Activated naive CD8-positive, alpha-beta T cell treated with anti-CD3 and anti-CD28 coated beads, Interleukin-2, amount 50 U/mL, for 16 hours (primary cell): Measurements from ENCODE around the gene LMO1.
A peak's percentile ranks its signal among the peaks of the same experiment; 100 is the strongest.

Experiments
- DNase-seq: peaks from one replicate; pipeline ENCODE4 v3.0.0-alpha.2; 2020; ENCODE audit warnings: low read depth, low spot score

LMO1 gene

DNA sequence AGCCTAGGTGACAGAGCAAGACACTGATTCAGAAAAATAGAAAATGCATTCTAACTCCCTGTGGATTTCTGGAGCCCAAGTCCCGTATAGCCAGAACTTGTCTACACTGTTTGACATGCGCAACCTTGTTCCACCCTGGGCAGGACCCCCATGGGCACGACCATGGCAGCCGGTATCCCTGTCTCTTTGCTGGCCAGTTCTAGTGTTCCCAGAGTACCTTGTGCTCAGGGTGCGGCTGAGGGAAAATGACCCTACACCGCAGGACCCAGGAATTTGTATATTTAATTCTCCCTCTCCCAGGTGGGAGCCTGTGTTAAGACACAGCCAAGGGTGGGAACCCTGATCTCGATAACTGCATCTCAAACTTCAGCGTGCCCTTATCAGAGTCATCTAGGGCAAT is 58.1 kb downstream of the LMO1 start:
- DNase-seq = no peak

DNA sequence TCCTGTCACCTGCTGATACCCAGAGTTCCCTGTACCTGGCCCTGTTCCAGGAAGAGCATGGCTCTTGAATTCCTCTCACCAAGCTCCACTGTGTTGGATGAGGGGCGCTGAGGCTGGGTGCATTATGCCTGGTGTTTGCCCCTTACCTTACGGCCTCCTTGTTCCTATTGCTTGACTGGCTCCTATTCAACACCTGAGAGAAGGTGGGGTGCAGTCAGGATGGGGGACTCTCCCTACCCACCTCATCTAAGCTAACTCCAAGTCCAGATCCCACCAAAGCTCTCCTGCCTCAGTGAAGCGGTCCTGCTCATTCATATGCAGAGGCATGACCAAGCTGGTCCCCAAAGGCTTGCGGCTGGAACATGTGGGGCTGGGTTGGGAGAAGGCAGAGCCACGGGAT is 59.1 kb downstream of the LMO1 start:
- no peak for DNase-seq

DNA sequence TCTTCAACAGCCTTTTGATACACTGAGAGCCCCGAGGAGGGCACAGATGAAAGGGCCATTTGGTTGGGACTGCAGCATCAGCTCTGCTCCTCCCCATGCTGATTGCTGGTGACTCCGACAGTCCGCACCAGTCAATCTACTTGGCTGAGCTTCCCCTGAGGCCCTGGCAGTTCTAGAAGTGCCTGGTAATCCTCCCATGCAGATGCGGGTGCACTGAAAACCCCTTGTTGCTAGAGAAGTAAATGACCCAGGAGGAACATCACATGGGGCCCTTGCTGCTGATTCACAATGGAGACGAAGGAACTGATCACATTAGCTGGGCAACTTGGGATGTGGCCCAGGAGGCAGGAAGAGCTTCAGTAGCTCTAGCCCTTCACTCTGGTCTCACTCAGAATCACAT is 59.7 kb downstream of the LMO1 start:
- no peak for DNase-seq

DNA sequence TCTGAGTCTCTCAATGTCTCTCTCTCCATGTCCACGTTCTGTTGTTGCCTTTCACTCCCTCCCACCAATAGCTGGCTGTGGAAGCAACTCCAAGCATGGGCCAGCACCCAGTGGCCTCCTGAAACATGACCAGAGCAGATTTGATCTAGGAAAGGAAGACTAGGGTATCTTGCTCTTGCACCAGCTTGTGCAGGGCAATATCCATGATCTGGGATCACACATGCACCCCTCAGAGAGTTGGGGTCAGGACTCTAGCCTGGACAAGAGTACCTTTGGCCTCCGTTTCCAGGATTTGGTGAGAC is 60.3 kb downstream of the LMO1 start:
- no peak for DNase-seq

DNA sequence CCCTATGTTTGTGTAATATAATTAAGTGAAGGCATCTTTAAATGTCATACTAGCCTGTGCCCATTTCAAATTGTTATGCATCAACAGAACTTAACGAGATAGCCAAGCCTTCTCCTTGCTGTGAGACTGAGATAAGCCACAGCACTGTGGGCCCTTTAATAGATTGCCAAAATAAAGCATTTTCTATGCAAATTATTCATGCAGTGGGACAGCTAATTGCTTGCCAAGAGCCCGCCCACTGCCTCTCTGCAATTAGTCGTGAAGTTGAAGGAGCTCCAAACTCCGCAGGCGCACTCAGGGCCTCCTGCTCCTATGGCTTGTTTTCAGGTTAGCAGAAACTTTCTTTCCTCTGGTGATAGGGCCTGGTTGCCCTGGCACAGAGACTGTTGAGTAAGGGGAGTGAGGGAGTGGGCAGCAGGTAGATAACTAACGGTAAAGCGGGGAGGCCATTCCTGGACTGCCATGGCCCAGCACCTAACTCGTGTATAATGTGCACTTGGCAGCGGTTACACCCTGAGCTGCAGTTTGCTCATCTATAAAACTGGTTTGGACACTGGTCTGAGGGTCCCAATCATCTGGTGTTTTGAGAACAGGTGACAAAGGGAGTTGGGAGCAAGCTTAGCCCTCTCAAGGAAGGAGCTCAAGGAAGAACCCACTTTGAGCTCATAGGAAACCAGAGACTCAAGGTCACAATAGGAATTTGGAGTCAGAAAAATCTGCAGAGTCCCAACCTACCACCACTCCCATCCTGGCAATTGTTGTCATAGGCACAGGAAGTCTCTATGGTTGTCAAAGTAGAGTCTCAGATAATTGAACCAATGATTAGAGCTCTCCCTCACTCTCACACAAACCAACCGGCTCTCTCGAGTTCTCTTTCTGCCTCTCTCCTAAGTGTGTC is 60.9 kb downstream of the LMO1 start:
- no peak for DNase-seq

DNA sequence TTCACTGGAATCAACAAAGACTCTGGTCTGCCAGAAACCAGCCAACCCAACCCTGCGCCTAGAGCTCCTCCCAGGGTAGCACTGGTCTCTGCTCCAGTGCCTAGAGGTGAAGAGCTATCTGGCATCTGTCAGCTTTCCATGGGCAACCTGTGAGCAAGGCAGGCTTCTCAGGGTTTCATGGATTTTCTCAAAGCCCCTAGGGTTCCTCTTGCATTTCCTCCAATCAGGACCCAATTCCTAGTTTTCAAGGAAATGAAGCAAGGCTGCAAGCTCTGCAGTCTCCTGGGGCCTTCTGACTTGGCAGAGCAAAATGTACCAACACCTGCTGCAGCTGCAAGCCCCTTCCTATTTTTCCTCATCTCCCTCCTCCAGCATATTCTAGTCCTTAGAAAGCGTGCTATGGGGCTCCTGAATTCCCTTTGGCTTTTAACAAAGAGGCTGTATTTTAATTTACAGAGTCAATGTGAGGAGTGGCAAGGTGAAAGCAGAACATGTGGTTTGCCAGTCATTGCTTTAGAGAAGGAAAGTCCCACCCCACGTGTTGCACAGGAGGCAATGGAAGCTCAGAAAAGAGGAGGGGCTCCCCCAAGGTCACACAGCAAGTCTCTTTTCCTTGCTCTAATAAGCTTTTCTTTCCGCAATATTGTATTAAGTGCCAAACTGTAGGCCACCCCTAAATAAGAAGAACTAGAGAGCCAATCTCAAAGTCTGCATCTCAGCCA is 61.9 kb downstream of the LMO1 start:
- no peak for DNase-seq

DNA sequence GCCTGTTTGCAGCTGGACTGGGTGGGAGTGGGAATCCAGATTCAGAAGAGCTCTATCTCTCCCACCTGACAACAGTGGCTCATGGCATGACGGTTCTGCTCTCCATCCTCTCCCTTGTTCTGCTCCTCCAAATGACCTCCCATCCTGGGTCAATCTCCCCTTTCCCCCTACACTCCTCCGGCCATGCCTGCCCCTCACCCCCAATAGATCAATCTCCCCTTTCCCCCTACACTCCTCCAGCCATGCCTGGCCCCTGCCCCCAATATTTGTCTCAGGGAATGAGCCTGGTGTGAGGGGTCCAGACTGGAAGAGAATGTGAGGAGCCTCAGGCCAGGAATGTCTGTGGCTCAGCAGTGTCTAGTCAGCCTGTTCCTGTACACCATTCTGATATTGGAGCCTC is 64.0 kb downstream of the LMO1 start:
- DNase-seq = no peak

DNA sequence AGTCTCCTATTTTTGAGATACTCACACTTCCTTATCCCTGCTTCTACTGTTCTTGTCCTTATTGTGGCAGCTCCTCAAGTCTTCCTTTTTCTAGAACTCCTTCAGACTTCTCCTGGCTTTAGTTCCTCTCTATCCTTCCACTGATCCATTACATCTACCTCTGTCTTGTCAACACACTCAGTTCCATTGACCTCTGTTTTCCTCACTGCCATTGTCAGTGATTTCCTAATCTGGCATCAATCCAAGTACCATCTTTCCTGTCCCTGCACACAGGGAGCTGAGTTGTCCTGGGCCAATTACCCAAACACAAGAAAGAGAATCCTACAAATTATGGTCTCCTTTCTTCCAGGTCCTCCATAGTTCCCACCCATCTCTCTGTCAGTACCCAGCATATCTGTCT is 66.9 kb downstream of the LMO1 start:
- DNase-seq = no peak

DNA sequence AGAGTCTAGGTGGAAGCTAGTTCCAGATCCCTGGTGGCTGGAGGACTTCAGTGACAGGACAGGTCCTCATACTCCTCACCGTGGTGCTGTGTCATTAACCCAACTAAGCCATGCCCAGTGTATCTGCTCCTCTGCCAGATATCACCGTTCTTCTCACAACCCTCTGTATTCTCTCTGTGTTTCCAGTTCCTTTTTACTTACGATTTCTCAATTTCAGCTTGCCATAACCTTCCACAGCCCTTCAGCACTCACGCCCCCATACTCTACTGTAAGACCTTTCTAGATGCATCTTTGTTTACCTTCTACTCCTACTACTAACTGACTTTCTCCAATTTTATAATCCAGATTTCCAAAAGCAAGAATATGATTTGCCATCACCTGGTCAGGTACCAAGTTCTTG is 68.7 kb downstream of the LMO1 start:
- no peak for DNase-seq

DNA sequence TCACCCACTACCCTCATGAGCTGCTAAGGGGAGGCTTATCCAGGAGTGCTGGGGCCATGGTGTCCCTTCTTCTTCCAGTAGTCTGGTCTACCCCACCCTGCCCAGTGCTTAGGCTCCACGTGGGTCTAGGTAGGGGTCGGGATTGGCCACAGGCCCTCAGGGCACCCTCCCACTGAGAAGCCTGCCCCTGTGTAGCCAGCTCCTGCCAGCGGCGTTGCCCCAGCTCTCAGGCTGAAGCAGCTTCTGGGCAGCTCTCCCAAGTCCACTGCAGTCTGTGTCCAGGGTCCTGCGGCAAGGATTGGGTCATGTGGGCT is 70.8 kb downstream of the LMO1 start:
- no peak for DNase-seq

DNA sequence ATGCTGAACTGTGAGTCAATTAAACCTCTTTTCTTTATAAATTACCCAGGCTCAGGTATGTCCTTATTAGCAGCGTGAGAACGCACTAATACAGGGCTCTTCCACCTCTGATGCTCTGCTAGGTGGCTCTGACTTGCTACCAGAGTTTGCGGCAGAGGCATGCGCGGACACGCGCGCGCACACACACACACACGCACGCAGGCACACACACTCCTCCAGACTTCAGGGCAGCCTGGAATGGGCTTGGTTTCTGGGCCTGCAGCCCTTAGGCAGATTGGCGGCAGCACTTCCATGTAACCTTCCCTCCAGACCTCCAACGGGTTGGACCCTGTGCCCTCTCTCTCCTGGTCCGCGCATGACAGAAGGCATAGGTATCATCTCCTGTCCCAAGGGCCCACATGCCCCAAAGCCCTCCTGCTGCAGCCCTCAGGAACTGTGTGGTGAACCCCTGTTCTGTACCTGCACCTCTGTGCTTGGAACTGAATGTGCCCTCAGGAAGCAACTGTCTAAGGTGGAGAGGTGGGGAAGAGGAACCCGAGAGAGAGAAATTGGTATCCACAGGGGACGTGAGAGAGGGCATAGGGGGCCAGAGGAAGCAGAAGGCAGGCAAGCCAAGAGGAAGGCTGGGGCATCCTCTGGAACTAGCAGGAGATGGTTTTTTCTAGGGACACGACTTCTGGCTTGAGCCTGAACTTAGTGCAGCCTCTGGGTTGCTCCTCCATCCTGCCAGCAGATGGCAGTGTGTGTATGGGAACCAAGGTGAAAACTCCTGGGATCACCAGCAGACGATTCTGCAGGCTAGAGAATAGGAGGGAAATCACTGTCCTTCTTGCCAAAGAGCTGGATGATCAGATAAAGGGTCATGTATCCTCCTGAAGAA is 71.4 kb downstream of the LMO1 start:
- peak; percentile 6 for DNase-seq

DNA sequence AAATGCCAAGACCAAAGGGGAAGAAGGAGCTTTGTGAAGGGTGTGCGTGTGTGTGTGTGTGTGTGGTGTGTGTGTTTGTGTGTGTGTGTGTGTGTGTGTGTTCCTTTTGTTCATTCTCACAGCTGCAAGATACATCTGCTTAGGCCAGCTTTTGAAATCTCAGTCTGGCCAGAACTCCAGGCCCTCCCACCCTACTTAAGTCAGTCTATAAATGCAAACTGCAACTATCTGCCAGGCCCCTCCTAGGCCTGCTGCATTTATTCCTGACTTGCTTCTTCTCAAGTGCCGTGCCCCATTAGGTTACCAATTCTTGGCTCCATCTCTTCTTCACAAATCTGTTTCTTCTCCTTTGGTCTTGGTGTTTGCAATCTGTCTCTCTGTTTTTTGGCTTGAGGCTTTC is 73.2 kb downstream of the LMO1 start:
- no peak for DNase-seq

DNA sequence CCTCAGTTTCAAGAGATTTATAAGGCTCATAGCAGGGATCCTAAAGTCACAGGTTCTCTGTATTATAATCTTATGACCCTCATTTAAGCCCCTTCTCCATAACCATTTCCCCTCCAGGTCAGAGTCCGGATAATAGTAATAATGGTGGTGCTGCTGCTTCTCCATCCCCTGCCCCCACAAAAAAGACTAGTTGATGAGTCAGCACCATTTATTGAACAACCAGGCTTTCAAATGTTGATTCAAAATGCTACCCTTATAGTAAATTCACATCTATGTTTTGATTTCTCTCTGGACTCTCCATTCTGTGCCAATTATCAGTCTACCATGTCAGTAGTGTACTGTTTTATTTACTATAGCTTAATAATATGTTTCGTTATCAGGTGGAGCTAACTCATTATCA is 77.2 kb downstream of the LMO1 start:
- DNase-seq = no peak

DNA sequence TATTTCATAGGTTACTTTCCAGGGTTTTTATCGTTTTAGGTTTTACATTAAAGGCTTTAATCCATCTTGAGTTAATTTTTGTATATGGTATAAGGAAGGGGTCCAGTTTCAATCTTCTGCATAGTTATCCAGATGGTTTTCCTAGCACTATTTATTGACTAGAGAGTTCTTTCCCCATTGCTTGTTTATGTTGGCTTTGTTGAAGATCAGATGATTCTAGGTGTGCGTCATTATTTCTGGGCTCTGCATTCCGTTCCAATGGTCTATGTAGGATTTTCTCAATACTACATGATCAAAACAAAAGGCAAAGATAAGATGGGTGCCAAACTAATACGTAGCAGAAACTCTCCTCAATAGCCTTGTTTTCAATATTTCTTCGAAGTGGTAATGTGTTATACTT is 80.6 kb downstream of the LMO1 start:
- DNase-seq = no peak

DNA sequence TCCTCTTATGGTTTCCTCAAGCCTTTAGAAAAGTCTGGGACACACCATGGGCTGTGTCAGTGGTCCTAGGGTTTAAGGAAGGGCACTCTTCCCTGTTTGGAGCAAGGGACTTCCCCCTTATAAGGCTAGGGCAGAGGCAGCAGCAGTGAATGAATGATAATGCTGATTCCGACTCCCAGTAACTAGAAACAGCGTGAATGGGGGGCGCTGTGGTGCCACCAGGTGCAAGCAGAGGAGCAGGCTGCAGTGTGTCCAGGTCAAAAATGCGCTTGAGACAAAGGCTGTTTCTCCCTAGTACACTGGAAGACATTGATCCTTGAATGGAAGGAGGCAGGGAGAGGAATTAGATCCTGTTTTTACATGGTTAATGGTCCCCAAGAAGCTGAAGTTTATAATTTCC is 83.2 kb downstream of the LMO1 start:
- DNase-seq = no peak

DNA sequence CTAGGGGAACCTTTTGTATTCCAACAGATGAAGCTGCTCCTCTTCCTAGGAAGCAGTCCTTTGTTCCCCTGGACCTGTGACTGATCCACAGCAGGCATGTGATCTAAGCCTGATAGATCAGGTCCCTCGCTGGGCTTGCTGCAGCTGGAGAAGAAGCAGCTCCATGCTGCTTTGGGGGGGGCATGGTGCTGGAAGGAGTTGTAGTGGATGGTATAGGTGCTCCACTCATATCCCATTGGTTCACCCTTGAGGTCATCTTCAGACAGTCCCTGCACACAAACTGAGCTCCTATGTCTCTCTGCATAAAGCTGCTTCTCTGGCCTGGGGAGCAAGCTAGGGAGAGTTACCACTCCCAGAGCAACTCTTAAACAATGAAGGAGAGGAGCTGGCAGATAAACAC is 85.4 kb downstream of the LMO1 start:
- DNase-seq = no peak

DNA sequence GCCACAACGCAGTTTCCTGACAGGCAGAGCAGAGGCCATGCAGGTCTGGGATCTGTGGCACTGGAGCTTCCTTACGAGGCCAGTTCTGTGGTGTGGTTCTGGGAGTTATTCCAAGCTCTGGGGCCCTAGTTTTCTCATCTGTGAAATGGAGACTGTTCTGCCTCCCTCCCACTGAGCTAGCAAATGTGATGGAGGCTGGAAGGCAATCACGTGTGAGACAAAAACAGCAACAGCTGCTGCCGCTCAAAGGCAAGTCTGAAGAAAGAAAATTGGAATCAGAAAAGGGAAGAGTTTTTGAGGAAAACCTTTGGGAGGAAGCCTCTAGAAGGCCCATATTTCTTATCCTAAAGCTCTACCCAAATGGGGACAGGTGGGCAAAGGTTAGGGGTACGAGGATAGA is 86.5 kb downstream of the LMO1 start:
- DNase-seq = no peak
